ENCODE results near the gene BACH2.

DNA sequence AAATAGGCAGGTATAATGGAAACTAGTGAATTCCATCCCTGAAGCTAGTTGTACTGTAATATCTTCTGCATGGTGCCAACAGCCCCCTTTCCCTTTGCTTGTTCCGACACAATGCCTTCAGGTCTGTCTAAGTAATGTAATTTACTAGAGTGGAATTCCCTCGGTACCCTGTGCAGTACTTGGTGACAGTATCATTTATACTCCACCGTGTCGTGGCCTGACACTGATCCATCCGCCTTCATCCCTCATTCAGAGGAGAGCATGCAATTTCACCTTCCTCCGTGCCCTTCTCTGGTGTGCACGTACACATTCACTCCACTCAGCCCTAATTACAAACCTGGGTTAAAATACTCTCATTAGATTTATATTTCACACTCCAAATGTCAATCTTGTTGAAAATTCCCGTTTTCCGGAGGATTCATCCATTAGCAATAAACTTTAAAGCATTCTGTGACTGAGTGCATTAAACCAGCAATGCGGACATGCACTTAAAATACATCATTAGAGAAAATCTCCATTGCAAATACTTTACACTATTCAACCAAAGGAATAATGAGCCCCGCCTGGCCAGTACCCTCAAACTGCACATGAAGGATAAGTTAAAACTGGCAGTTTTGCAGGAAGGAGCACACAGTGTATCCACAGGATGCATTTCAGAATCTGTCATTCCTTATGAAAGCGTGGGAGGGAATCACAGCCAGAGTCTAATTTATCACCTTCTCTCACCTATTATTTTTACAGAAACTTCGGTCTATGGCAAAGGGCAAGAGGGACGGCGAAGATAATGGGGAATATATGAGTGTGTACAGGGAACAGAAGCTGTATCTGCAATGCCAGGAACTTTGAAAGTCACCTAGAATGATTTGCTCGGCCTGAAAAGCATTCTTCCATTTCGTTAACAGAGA lies 219.9 kb downstream of the BACH2 start:
- TF ChIP-seq CTCF (conservative IDR thresholded peaks at IDR 0.05; ENCODE audit: low read depth in 2 of 2) (no peak), EZH2 (IDR thresholded peaks at IDR 0.05; ENCODE audit: low read depth, unreplicated experiment) (no peak), POLR2AphosphoS5 (IDR thresholded peaks at IDR 0.05; ENCODE audit: low read depth) (no peak), STAT1 (IDR thresholded peaks at IDR 0.05; ENCODE audit: unreplicated experiment) (no peak), EZH2phosphoT487 (IDR thresholded peaks at IDR 0.05; ENCODE audit: unreplicated experiment) (no peak)

Data from GM23338 (cell line).